Stimulated activated naive B cell treated with anti-CD40 and anti-IgM and Interleukin-4, amounts not matched to agents 10 μg/mL and 1 μg/mL and 100 μg/mL, for 72 hours (primary cell): Measurements from ENCODE around the gene RNF213.
"Not testable (repeated sequence)": the region's sequence is repeated elsewhere in the genome, so short reads cannot be mapped to it uniquely, and the experiment has no call there.

Source experiments
- ATAC-seq, 2 donors: fragments of 150-1000 bp; cut with Tn5 transposase; replicated peaks; 2 replicates each; pipeline ENCODE4 v1.10.0; 2021; ENCODE audit warnings: moderate library complexity in 1 of 2
- DNase-seq: peaks from one replicate; pipeline ENCODE4 v3.0.0; 2021
- H3K27ac Mint-ChIP-seq: one replicate; pipeline ENCODE4 v1.8.0; 2022; ENCODE audit warnings: mild to moderate bottlenecking, mixed read lengths
- H3K27me3 Mint-ChIP-seq, 2 donors: one replicate each; pipeline ENCODE4 v1.8.0; 2022; ENCODE audit warnings: mixed read lengths in 2 of 2
- H3K36me3 Mint-ChIP-seq, 2 donors: one replicate each; pipeline ENCODE4 v1.8.0; 2022; ENCODE audit warnings: mixed read lengths in 2 of 2, mild to moderate bottlenecking in 1 of 2
- H3K4me1 Mint-ChIP-seq, 2 donors: one replicate each; pipeline ENCODE4 v1.8.0; 2022; ENCODE audit warnings: mixed read lengths in 2 of 2, mild to moderate bottlenecking in 1 of 2
- H3K4me3 Mint-ChIP-seq, 2 donors: one replicate each; pipeline ENCODE4 v1.8.0; 2022; ENCODE audit warnings: mild to moderate bottlenecking in 2 of 2, mixed read lengths in 2 of 2, moderate library complexity in 1 of 2
- H3K9me3 Mint-ChIP-seq, 2 donors: one replicate each; pipeline ENCODE4 v1.8.0; 2022; ENCODE audit warnings: mixed read lengths in 2 of 2, mild to moderate bottlenecking in 1 of 2

The RNF213 gene

GRCh38 chr17:80328634-80329380 is 68.2 kb downstream of the RNF213 start:
- peaks cover 51 to 72% of the 10 kb centered on the region in 2 donors for H3K36me3 Mint-ChIP-seq
- peaks cover 4 to 5% of the 10 kb centered on the region in 2 donors for H3K4me1 Mint-ChIP-seq
- no peaks in the 10 kb centered on the region for H3K9me3 Mint-ChIP-seq
- H3K4me3 Mint-ChIP-seq = no peak overlapping the region
- DNase-seq = no peak
- ATAC-seq = no peak
- H3K27ac Mint-ChIP-seq = peak overlapping the region; percentile 22
- no peaks in the 10 kb centered on the region for H3K27me3 Mint-ChIP-seq

DNA sequence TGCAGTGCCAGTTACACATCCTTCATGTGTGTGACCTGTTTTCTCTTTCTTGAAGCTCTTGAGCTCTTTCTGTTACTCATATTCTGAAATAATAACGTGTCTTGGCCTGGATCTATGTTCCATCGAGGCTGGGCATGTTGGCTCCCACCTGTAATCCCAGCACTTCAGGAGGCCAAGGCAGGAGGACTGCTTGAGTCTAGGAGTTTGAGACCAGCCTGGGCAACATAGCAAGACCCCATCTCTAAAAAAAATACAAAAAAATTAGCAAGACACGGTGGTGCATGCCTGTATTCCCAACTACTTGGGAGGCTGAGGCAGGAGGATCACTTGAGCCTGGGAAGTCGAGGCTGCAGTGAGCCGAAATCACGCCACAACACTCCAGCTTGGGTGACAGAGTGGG is 68.8 kb downstream of the RNF213 start:
- not testable (repeated sequence) for H3K4me3 Mint-ChIP-seq, H3K9me3 Mint-ChIP-seq, H3K27ac Mint-ChIP-seq, ATAC-seq, H3K4me1 Mint-ChIP-seq, H3K27me3 Mint-ChIP-seq, DNase-seq
- peaks cover 51 to 71% of the 10 kb centered on the region in 2 donors for H3K36me3 Mint-ChIP-seq

DNA sequence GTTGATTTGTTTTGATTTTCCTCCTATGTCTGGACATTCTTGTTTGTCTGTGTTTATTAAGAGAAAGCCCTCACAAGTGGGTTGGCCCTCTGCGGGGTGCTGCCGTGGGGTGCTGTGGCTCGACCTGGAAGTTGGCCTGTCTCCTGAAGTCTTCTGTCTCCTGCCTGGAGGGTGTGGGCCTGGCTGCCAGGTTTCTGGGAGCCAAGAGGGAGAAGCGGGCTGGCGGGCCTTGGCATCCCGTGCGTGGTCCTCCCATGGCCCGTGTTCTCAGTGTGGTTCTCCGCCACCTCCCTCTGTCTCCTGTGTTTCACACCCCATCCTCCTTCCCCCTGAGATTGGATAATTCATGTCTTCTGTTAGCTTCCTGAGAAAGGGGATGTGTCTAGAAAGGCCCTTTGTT is 69.6 kb downstream of the RNF213 start:
- ATAC-seq (no peak), DNase-seq (no peak)
- Mint-ChIP-seq H3K9me3 (no peaks in the 10 kb centered on the region), H3K27ac (no peak overlapping the region), H3K4me1 (peaks cover 0 to 2% of the 10 kb centered on the region in 2 donors), H3K4me3 (no peak overlapping the region), H3K36me3 (peaks cover 51 to 71% of the 10 kb centered on the region in 2 donors), H3K27me3 (no peaks in the 10 kb centered on the region)

DNA sequence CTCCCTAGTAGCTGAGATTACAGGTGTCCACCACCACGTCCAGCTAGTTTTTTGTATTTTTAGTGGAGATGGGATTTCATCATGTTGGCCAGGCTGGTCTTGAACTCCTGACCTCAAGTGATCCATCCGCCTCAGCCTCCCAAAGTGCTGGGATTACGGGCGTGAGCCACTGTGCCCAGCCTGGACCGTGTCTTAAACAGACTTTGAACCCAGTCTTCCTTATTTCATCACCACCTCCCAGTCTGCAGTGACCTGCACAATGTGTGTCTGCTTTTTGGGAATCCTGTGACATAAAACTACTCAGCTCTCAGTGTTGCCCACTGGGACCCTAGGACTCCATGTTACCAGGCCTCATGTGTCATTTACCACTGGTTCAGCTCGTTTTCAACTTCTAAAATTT is 70.3 kb downstream of the RNF213 start:
- H3K36me3 Mint-ChIP-seq = peaks cover 50 to 74% of the 10 kb centered on the region in 2 donors
- DNase-seq, H3K27ac Mint-ChIP-seq, ATAC-seq, H3K4me3 Mint-ChIP-seq, H3K9me3 Mint-ChIP-seq, H3K27me3 Mint-ChIP-seq, H3K4me1 Mint-ChIP-seq: not testable (repeated sequence)

- Mint-ChIP-seq H3K4me3 (no peak overlapping the region), H3K9me3 (no peaks in the 10 kb centered on the region), H3K27ac (no peak overlapping the region), H3K36me3 (peaks cover 47 to 67% of the 10 kb centered on the region in 2 donors), H3K4me1 (peaks cover 0 to 2% of the 10 kb centered on the region in 2 donors), H3K27me3 (no peaks in the 10 kb centered on the region)
- no peak for ATAC-seq
- DNase-seq = no peak
Observed at GRCh38 chr17:80331820-80332219, 71.2 kb downstream of the RNF213 start.

- Mint-ChIP-seq H3K9me3 (no peaks in the 10 kb centered on the region), H3K27me3 (no peaks in the 10 kb centered on the region), H3K27ac (peak overlapping the region; percentile 44), H3K36me3 (peaks cover 23 to 42% of the 10 kb centered on the region in 2 donors), H3K4me1 (no peaks in the 10 kb centered on the region), H3K4me3 (no peak overlapping the region)
- DNase-seq = no peak
- ATAC-seq = no peak
Observed at GRCh38 chr17:80337195-80337895, 76.7 kb downstream of the RNF213 start.

- ATAC-seq (no peak), DNase-seq (no peak)
- H3K9me3 Mint-ChIP-seq = no peaks in the 10 kb centered on the region
- H3K27ac Mint-ChIP-seq = no peak overlapping the region
- peaks cover 20 to 46% of the 10 kb centered on the region in 2 donors for H3K36me3 Mint-ChIP-seq
- H3K4me1 Mint-ChIP-seq = no peaks in the 10 kb centered on the region
- no peaks in the 10 kb centered on the region for H3K27me3 Mint-ChIP-seq
- H3K4me3 Mint-ChIP-seq = no peak overlapping the region
Observed at GRCh38 chr17:80339118-80339517, 78.5 kb downstream of the RNF213 start.

GRCh38 chr17:80339731-80340456 is 79.2 kb downstream of the RNF213 start:
- H3K27ac Mint-ChIP-seq = no peak overlapping the region
- peaks cover 24 to 52% of the 10 kb centered on the region in 2 donors for H3K36me3 Mint-ChIP-seq
- H3K4me1 Mint-ChIP-seq = no peaks in the 10 kb centered on the region
- no peak overlapping the region for H3K4me3 Mint-ChIP-seq
- ATAC-seq (no peak), DNase-seq (no peak)
- H3K9me3 Mint-ChIP-seq = no peaks in the 10 kb centered on the region
- no peaks in the 10 kb centered on the region for H3K27me3 Mint-ChIP-seq

DNA sequence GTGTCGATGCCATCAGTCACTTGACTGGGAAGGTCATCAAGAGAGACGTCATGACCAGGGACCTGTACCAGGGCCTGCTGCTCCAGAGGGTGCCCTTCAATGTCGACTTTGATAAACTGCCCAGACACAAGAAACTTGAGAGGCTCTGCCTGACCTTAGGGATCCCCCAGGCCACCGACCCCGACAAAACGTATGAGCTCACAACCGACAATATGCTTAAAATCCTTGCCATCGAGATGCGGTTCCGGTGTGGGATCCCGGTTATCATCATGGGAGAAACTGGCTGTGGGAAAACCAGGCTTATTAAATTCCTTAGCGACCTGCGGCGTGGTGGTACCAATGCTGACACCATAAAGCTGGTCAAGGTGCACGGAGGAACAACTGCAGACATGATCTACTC is 84.7 kb downstream of the RNF213 start:
- Mint-ChIP-seq H3K27ac (no peak overlapping the region), H3K4me3 (no peak overlapping the region), H3K36me3 (peaks cover 47 to 72% of the 10 kb centered on the region in 2 donors), H3K27me3 (no peaks in the 10 kb centered on the region), H3K4me1 (peaks cover 12 to 21% of the 10 kb centered on the region in 2 donors), H3K9me3 (no peaks in the 10 kb centered on the region)
- ATAC-seq = no peak
- DNase-seq = no peak

- Mint-ChIP-seq H3K27me3 (no peaks in the 10 kb centered on the region), H3K27ac (no peak overlapping the region), H3K4me3 (no peak overlapping the region), H3K9me3 (no peaks in the 10 kb centered on the region), H3K4me1 (peaks cover 12 to 21% of the 10 kb centered on the region in 2 donors), H3K36me3 (peaks cover 48 to 77% of the 10 kb centered on the region in 2 donors)
- DNase-seq (no peak), ATAC-seq (no peak)
Observed at GRCh38 chr17:80345841-80346497, 85.3 kb downstream of the RNF213 start.

- H3K4me3 Mint-ChIP-seq = no peak overlapping the region
- H3K9me3 Mint-ChIP-seq = no peaks in the 10 kb centered on the region
- no peak for DNase-seq
- peaks cover 12 to 21% of the 10 kb centered on the region in 2 donors for H3K4me1 Mint-ChIP-seq
- H3K27me3 Mint-ChIP-seq = no peaks in the 10 kb centered on the region
- peaks cover 46 to 76% of the 10 kb centered on the region in 2 donors for H3K36me3 Mint-ChIP-seq
- ATAC-seq = no peak
- no peak overlapping the region for H3K27ac Mint-ChIP-seq
Observed at GRCh38 chr17:80346498-80347275, 86.0 kb downstream of the RNF213 start.

DNA sequence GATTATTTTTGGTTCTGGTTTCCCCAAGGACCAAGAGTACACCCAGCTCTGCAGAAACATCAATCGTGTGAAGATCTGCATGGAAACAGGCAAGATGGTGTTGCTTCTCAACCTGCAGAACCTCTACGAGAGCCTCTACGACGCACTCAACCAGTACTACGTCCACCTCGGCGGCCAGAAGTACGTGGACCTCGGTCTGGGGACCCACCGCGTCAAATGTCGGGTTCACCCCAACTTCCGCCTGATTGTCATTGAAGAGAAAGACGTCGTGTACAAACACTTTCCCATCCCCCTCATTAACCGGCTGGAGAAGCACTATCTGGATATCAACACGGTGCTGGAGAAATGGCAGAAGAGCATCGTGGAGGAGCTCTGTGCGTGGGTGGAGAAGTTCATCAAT is 86.9 kb downstream of the RNF213 start:
- H3K4me1 Mint-ChIP-seq = peaks cover 12 to 21% of the 10 kb centered on the region in 2 donors
- DNase-seq (no peak), ATAC-seq (no peak)
- H3K27ac Mint-ChIP-seq = no peak overlapping the region
- peaks cover 51 to 84% of the 10 kb centered on the region in 2 donors for H3K36me3 Mint-ChIP-seq
- H3K9me3 Mint-ChIP-seq = no peaks in the 10 kb centered on the region
- no peak overlapping the region for H3K4me3 Mint-ChIP-seq
- no peaks in the 10 kb centered on the region for H3K27me3 Mint-ChIP-seq

DNA sequence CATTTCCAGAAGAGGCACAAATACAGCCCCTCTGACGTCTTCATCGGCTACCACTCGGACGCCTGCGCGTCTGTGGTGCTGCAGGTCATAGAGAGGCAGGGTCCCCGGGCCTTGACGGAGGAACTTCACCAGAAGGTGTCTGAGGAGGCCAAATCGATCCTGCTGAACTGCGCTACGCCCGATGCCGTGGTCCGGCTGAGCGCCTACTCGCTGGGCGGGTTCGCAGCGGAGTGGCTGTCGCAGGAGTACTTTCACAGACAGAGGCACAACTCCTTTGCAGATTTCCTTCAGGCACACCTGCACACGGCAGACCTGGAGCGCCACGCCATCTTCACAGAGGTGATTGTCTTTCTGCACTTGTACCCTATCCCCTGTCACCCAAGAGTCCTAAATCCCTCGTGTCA is 87.3 kb downstream of the RNF213 start:
- Mint-ChIP-seq H3K4me3 (no peak overlapping the region), H3K27me3 (no peaks in the 10 kb centered on the region), H3K9me3 (no peaks in the 10 kb centered on the region), H3K27ac (no peak overlapping the region), H3K36me3 (peaks cover 54 to 87% of the 10 kb centered on the region in 2 donors), H3K4me1 (peaks cover 12 to 21% of the 10 kb centered on the region in 2 donors)
- no peak for DNase-seq
- ATAC-seq = no peak
